HG03442 (cell line): ENCODE data around the gene U2AF1.
"Not testable (repeated sequence)": the region's sequence is repeated elsewhere in the genome, so short reads cannot be mapped to it uniquely, and the experiment has no call there.

Experiments
- ATAC-seq: cut with Tn5 transposase; IDR thresholded peaks from one replicate; pipeline ENCODE4 v1.9.1; 2021; ENCODE audit warnings: mild to moderate bottlenecking, moderate library complexity; ENCODE audit not compliant: unreplicated experiment

Gene U2AF1

GRCh38 chr21:43082587-43083300 is 24.6 kb downstream of the U2AF1 start:
- ATAC-seq: not testable (repeated sequence)

- ATAC-seq: not testable (repeated sequence)
These were observed 30.7 kb downstream of the U2AF1 start for GRCh38 chr21:43076643-43077042.

- ATAC-seq: not testable (repeated sequence)
These were observed 31.2 kb downstream of the U2AF1 start for GRCh38 chr21:43076023-43076637.

GRCh38 chr21:43075170-43076022 is 32.0 kb downstream of the U2AF1 start, which contains the start of gene CBS:
Gene CBS, minus strand, starts transcription at chr21:43075835. Its CDS starts 3,642 bp downstream, at chr21:43072193.
- not testable (repeated sequence) for ATAC-seq

- ATAC-seq: not testable (repeated sequence)
These were observed 32.8 kb downstream of the U2AF1 start for GRCh38 chr21:43074401-43075169.

GRCh38 chr21:43072742-43073141 is 34.6 kb downstream of the U2AF1 start:
- ATAC-seq: not testable (repeated sequence)

- not testable (repeated sequence) for ATAC-seq
These were observed 37.7 kb downstream of the U2AF1 start for GRCh38 chr21:43069682-43070081.

- not testable (repeated sequence) for ATAC-seq
These were observed 39.3 kb downstream of the U2AF1 start for GRCh38 chr21:43068065-43068464.

GRCh38 chr21:43066690-43067089 is 40.7 kb downstream of the U2AF1 start:
- not testable (repeated sequence) for ATAC-seq

GRCh38 chr21:43065991-43066390 is 41.4 kb downstream of the U2AF1 start:
- ATAC-seq: not testable (repeated sequence)

GRCh38 chr21:43064265-43064917 is 43.0 kb downstream of the U2AF1 start:
- not testable (repeated sequence) for ATAC-seq

- ATAC-seq: not testable (repeated sequence)
These were observed 44.3 kb downstream of the U2AF1 start for GRCh38 chr21:43062955-43063664.

- not testable (repeated sequence) for ATAC-seq
These were observed 54.3 kb downstream of the U2AF1 start for GRCh38 chr21:43053112-43053511.

- ATAC-seq: not testable (repeated sequence)
These were observed 61.2 kb downstream of the U2AF1 start for GRCh38 chr21:43045876-43046821.

GRCh38 chr21:43045165-43045875 is 62.0 kb downstream of the U2AF1 start:
- not testable (repeated sequence) for ATAC-seq

- ATAC-seq: not testable (repeated sequence)
These were observed 62.8 kb downstream of the U2AF1 start for GRCh38 chr21:43044547-43044946.

- not testable (repeated sequence) for ATAC-seq
These were observed 64.1 kb downstream of the U2AF1 start for GRCh38 chr21:43043291-43043690.
